Measurements from ENCODE around the gene RABEPK. TPM values are rescaled to one million over a fixed set of nuclear protein-coding genes. Genes with fewer than 3 reads are reported as not detected.
"Not testable (repeated sequence)": the region's sequence is repeated elsewhere in the genome, so short reads cannot be mapped to it uniquely, and the experiment has no call there.

Gene RABEPK
- total and polyA plus RNA-seq, 8 donors: 13.9 to 28.4 (median 24.0) TPM

DNA sequence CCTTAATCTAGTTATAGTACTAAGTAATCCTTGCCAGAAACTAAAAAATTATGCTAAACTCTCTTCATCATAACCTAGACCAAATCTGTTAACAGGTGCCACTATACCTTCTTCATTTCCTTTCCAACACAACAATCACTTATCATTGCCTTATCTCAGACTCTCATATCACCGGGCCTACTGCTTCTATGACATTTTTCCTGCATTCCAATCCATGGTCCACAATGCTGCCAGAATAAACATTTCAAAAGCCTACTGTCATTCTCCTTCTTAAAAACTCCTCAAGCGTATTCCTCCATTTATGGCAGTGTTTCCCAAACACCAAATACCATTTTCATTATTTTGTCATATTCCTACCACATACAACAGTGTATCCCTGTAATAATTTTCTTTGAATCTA lies 17.3 kb upstream of the RABEPK start:
- peak; percentile 63 for ATAC-seq
- TF ChIP-seq, protein P1, sequence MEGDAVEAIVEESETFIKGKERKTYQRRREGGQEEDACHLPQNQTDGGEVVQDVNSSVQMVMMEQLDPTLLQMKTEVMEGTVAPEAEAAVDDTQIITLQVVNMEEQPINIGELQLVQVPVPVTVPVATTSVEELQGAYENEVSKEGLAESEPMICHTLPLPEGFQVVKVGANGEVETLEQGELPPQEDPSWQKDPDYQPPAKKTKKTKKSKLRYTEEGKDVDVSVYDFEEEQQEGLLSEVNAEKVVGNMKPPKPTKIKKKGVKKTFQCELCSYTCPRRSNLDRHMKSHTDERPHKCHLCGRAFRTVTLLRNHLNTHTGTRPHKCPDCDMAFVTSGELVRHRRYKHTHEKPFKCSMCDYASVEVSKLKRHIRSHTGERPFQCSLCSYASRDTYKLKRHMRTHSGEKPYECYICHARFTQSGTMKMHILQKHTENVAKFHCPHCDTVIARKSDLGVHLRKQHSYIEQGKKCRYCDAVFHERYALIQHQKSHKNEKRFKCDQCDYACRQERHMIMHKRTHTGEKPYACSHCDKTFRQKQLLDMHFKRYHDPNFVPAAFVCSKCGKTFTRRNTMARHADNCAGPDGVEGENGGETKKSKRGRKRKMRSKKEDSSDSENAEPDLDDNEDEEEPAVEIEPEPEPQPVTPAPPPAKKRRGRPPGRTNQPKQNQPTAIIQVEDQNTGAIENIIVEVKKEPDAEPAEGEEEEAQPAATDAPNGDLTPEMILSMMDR (IDR thresholded peaks at IDR 0.05): no peak

GRCh38 chr9:125183561-125183960 lies 16.8 kb upstream of the RABEPK start:
- no peak overlapping the region for H3K4me3 ChIP-seq
- intact Hi-C loops (cut with DNase I): no loop called here
- peaks cover 0 to 46% of the 10 kb centered on the region in 2 donors for H3K4me1 ChIP-seq
- H3K36me3 ChIP-seq: peaks cover 0 to 11% of the 10 kb centered on the region in 2 donors
- no peaks in the 10 kb centered on the region for H3K27me3 ChIP-seq
- H3K9me3 ChIP-seq: no peaks in the 10 kb centered on the region
- ATAC-seq (no peak), DNase-seq (no peak)
- H3K27ac ChIP-seq: no peak overlapping the region
- TF ChIP-seq, protein P1 (IDR thresholded peaks at IDR 0.05): no peak

More for the DNA sequence above, 17.3 kb upstream of the RABEPK start:
- H3K9me3 ChIP-seq: no peaks in the 10 kb centered on the region
- H3K4me1 ChIP-seq: peaks cover 0 to 44% of the 10 kb centered on the region in 2 donors
- intact Hi-C loops (cut with DNase I): no loop called here
- H3K27me3 ChIP-seq: no peaks in the 10 kb centered on the region
- no peak overlapping the region for H3K4me3 ChIP-seq
- H3K27ac ChIP-seq: no peak overlapping the region
- DNase-seq: no peak
- H3K36me3 ChIP-seq: peaks cover 0 to 11% of the 10 kb centered on the region in 2 donors

GRCh38 chr9:125189011-125189360 lies 11.4 kb upstream of the RABEPK start:
- intact Hi-C loops (cut with DNase I): no loop called here
- Histone ChIP-seq H3K4me3 (peak overlapping the region; percentile 75 to 99), H3K9me3 (no peaks in the 10 kb centered on the region), H3K36me3 (peaks cover 0 to 11% of the 10 kb centered on the region in 2 donors), H3K27ac (peak overlapping the region; percentile 89 to 91), H3K4me1 (peaks cover 7 to 46% of the 10 kb centered on the region in 2 donors), H3K27me3 (no peaks in the 10 kb centered on the region)
- TF ChIP-seq, protein P1 (IDR thresholded peaks at IDR 0.05): no peak
- DNase-seq (peak in 2 of 4 donors; percentile 2 to 51), ATAC-seq (peak; percentile 32)

DNA sequence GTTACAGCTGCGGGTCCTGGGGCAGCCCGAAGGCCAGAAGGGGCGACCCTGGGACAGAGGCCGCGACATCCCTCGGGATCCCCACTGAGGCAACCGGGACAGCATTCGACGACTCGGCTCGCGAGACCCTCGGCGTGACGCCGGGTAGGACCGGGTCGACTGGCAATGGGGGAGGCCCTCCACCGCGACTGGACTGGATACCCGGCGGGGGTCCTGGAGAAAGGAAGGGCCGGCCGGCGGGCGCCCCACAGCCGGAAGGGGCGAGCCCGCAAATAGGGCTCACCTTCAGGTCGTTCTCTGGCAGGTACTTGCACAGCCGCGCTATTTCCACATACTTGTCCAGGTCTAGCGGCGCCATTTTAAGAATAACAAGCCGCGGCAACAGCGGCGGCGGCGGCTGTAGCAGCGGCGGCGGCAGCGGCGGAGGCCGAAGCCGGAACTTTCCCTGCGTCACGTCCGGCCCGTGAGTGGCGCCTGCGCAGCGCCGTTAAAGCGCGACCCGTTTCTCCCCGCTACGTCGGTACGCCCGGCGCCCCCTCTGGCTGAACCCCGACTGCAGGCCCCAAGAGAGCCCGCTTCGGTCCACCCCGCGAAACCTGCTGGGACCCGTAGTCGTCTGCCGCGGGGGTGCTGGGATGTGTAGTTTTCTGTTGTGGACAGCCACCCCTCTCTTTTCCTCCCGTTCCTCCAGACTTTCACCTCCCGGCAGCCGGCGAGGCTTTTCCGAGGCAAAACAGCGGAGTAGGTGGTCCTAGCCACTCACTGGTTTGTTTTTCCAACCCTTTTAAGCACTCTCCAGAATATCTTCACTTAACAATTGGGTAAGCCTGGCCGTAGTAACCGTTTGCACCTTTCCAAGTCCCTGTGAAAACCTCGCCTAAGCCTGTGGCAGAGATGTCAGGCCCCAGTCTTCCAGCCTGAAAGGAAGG lies 10.7 kb upstream of the RABEPK start, which contains the start of gene PPP6C:
Gene PPP6C, minus strand, starts transcription at position 443 of the 929 bp plus-strand sequence. Its CDS starts 85 bp downstream, at position 358.
- Histone ChIP-seq H3K4me3 (peak within 1 kb of the TSS; percentile 75 to 99), H3K27me3 (no peaks in the 10 kb centered on the region), H3K9me3 (no peaks in the 10 kb centered on the region), H3K36me3 (peaks cover 0 to 6% of the 10 kb centered on the region in 2 donors), H3K4me1 (peaks cover 7 to 46% of the 10 kb centered on the region in 2 donors), H3K27ac (peak within 1 kb of the TSS; percentile 89 to 91)
- intact Hi-C loops (cut with DNase I): no loop called here
- TF ChIP-seq, protein P1 (IDR thresholded peaks at IDR 0.05): peak; percentile 47 to 85
- DNase-seq (peak; percentile 95 to 99 (median 98)), ATAC-seq (peak; percentile 99)

- DNase-seq (peak in 1 of 4 donors; percentile 9), ATAC-seq (peak; percentile 2)
- intact Hi-C loops (cut with DNase I): no loop called here
- H3K9me3 ChIP-seq: no peaks in the 10 kb centered on the region
- peak overlapping the region; percentile 89 to 91 for H3K27ac ChIP-seq
- peaks cover 0 to 5% of the 10 kb centered on the region in 2 donors for H3K36me3 ChIP-seq
- TF ChIP-seq, protein P1 (IDR thresholded peaks at IDR 0.05): no peak
- H3K4me3 ChIP-seq: peak overlapping the region; percentile 75 to 99
- H3K27me3 ChIP-seq: no peaks in the 10 kb centered on the region
- peaks cover 7 to 46% of the 10 kb centered on the region in 2 donors for H3K4me1 ChIP-seq
Observed at GRCh38 chr9:125190361-125190801, 10.0 kb upstream of the RABEPK start.

- peaks cover 7 to 22% of the 10 kb centered on the region in 2 donors for H3K4me1 ChIP-seq
- intact Hi-C loops (cut with DNase I); H3K4me3 ChIP-seq; H3K36me3 ChIP-seq; DNase-seq; H3K27me3 ChIP-seq; H3K9me3 ChIP-seq; ATAC-seq; H3K27ac ChIP-seq: not testable (repeated sequence)
Observed at GRCh38 chr9:125194466-125194865, 5.9 kb upstream of the RABEPK start.

GRCh38 chr9:125195591-125195990 lies 4.8 kb upstream of the RABEPK start:
- H3K9me3 ChIP-seq; intact Hi-C loops (cut with DNase I); ATAC-seq; H3K27ac ChIP-seq; H3K27me3 ChIP-seq; DNase-seq; H3K36me3 ChIP-seq; H3K4me3 ChIP-seq: not testable (repeated sequence)
- H3K4me1 ChIP-seq: peaks cover 4 to 20% of the 10 kb centered on the region in 2 donors

Measured in left lung (tissue), 10 donors.